GM12864 (cell line): ENCODE measurements around the gene ATXN10.

ENCODE experiments used
- DNase-seq: peaks from one replicate; pipeline ENCODE4 v3.0.0-alpha.2; 2011; ENCODE audit warnings: low read depth
- H3K4me3 ChIP-seq: 2 replicates; pipeline ENCODE4 v1.5.1; 2011; ENCODE audit warnings: mild to moderate bottlenecking, low read depth, low read length, control low read depth
- TF ChIP-seq, protein P1 (sequence below): IDR thresholded peaks from 2 replicates; pipeline ENCODE4 v1.5.1; 2011; ENCODE audit warnings: low read depth, mild to moderate bottlenecking, moderate library complexity, low read length, control low read depth, inconsistent platforms; ENCODE audit errors: missing control alignments

ATXN10 gene

GRCh38 chr22:45866126-45866645 lies 194.6 kb downstream of the ATXN10 start:
- H3K4me3 ChIP-seq = no peak overlapping the region
- TF ChIP-seq, protein P1, sequence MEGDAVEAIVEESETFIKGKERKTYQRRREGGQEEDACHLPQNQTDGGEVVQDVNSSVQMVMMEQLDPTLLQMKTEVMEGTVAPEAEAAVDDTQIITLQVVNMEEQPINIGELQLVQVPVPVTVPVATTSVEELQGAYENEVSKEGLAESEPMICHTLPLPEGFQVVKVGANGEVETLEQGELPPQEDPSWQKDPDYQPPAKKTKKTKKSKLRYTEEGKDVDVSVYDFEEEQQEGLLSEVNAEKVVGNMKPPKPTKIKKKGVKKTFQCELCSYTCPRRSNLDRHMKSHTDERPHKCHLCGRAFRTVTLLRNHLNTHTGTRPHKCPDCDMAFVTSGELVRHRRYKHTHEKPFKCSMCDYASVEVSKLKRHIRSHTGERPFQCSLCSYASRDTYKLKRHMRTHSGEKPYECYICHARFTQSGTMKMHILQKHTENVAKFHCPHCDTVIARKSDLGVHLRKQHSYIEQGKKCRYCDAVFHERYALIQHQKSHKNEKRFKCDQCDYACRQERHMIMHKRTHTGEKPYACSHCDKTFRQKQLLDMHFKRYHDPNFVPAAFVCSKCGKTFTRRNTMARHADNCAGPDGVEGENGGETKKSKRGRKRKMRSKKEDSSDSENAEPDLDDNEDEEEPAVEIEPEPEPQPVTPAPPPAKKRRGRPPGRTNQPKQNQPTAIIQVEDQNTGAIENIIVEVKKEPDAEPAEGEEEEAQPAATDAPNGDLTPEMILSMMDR = no peak
- DNase-seq = no peak

DNA sequence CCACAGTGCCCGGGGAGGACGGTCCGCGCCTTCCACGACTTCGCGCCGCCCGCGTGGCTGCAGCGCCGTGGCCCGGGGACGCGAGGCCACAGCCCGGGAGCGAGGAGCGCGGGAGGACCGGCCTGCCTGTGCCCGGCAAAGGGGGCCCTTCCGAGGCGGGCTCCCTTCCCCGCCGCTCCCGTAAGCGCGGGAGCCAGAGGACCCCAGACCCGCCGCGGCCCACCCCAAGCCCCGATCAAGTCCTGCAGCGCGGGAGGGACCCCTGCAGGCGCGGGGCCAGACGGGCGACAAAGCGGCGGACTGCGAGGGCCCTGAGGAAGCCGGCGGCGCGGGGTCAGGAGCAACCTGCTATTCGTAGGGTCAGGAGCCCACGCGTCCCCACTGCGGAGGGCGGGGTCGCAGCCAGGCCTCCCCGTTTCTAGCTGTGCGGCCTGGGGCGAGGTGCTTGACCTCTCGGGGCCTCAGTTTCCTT lies 195.0 kb downstream of the ATXN10 start:
- H3K4me3 ChIP-seq = no peak overlapping the region
- TF ChIP-seq, protein P1 = no peak

GRCh38 chr22:45867118-45867905 lies 195.7 kb downstream of the ATXN10 start:
- DNase-seq = no peak
- TF ChIP-seq, protein P1 = no peak
- H3K4me3 ChIP-seq = no peak overlapping the region

More for the DNA sequence above, 195.0 kb downstream of the ATXN10 start:
- DNase-seq = no peak

DNA sequence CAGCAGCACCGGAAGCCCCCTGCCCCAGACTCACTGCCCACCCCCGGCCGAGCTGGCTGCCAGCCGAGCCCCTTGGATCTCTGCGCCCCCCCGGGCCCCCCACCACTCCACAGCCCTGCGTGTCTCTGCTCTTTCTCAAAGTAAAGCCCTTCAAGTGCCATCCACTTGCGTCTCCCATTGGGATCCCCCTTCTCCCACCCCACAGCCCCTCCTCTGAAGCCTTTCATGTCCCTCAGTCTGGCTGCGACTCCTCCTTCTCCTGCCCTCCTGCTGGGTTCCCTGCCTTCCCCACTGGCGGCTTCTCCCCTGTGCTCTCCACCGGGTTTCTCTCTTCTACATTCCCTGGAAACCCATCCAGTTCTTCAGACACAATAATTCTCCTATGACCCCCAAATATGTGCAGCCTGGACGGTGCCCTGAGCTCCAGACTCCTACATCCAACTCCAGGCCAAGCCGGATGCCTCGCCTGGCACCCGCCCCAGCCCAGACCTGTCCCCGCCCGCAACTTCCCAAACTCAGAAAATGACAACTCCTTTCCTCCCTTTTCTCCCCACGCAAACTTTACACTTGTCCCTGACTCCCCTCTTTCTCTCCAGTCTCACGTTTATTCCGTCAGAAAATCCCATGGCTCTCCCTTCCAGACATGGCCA lies 196.4 kb downstream of the ATXN10 start:
- no peak overlapping the region for H3K4me3 ChIP-seq
- TF ChIP-seq, protein P1 = no peak
- DNase-seq = no peak

DNA sequence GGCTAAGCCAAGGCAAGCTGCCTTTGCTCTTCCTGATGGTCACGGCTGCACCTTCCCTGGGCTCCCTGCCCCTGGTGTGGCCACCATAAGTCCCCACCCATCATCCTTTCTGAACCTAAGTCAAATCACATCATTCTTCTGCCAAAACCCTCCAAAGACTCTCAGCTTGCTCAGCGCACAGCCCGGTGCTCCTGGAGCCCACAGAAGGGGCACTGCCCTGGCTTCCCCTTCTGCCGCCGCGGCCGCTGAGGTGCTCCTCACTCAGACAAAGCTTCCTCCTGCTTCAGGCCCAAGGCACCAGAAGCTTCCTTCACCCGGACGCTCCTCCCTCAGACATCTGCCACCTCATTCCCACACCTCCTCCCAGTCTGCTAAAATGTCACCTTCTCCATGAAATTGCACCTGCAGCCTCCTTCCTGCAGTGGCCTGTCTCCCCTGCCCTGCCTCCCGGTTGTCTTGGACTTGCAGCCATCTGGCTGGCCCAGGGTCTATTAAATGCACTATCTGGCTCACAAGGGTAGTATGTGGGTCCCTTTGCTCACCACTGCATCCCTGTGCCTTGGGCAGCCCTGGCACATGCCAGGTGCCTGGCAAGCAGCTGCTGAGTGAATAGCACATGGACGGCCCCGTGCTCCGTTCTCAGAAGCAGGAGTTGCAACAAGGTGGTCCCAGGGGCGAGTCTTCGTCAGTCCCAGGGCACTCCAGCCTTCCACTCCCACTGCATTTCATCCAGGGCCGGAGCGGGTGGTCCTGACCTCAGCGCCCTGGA lies 197.1 kb downstream of the ATXN10 start:
- DNase-seq = no peak
- TF ChIP-seq, protein P1 = no peak
- no peak overlapping the region for H3K4me3 ChIP-seq

- DNase-seq = no peak
- no peak overlapping the region for H3K4me3 ChIP-seq
- TF ChIP-seq, protein P1 = no peak
Measured at GRCh38 chr22:45869340-45869847, 197.8 kb downstream of the ATXN10 start.
